Tibial artery (tissue), 4 donors: ENCODE results near the gene MAP1LC3B.
A peak's percentile ranks its signal among the peaks of the same experiment; 100 is the strongest.

ENCODE experiments used
- DNase-seq, 2 donors: peaks; one replicate each; pipeline ENCODE4 v3.0.0-alpha.2; 2019
- H3K27ac ChIP-seq, 2 donors: fragments of 200-600 bp; sonication (generic) in 1 of 2; 1 replicate in 1 of 2; 2 replicates in 1 of 2; pipeline ENCODE4 v1.5.1; 2018 to 2019; ENCODE audit warnings: mild to moderate bottlenecking in 1 of 2
- H3K27me3 ChIP-seq, 2 donors: fragments of 200-600 bp; sonication (generic) in 1 of 2; one replicate each; pipeline versions ENCODE4 v1.5.1 to v1.6.0; 2016 to 2019
- H3K36me3 ChIP-seq, 3 donors: fragments of 200-600 bp; sonication (generic) in 2 of 3; one replicate each; pipeline ENCODE4 v1.5.1; 2016 to 2019; ENCODE audit warnings: mild to moderate bottlenecking in 2 of 3
- H3K4me1 ChIP-seq, 4 donors: fragments of 200-600 bp; sonication (generic) in 2 of 4; 1 replicate in 3 of 4; 2 replicates in 1 of 4; pipeline ENCODE4 v1.5.1; 2016 to 2019
- H3K4me3 ChIP-seq, 2 donors: fragments of 200-600 bp; sonication (generic) in 1 of 2; 1 replicate in 1 of 2; 2 replicates in 1 of 2; pipeline ENCODE4 v1.5.1; 2018 to 2019; ENCODE audit warnings: mild to moderate bottlenecking in 2 of 2
- H3K9me3 ChIP-seq, 3 donors: fragments of 200-600 bp; sonication (generic) in 1 of 3; one replicate each; pipeline ENCODE4 v1.5.1; 2016 to 2019
- CTCF ChIP-seq, 2 experiments: fragments of 200-600 bp in 1 of 2; fragments of 450-650 bp in 1 of 2; IDR thresholded peaks; one replicate each; pipeline ENCODE4 v1.5.1; 2017 to 2019; ENCODE audit warnings: antibody characterized with exemption in 2 of 2, mild to moderate bottlenecking in 1 of 2, moderate library complexity in 1 of 2
- intact Hi-C: fragments of 100-400 bp; cut with DNase I; formaldehyde crosslinking; loops from one replicate; pipeline ENCODE4 v1.15.0; 2023; ENCODE audit warnings: low total_unique reads

MAP1LC3B gene

GRCh38 chr16:87434146-87434667 is 42.1 kb downstream of the MAP1LC3B start:
- no peak overlapping the region for H3K27ac ChIP-seq
- no peaks in the 10 kb centered on the region for H3K9me3 ChIP-seq
- TF ChIP-seq CTCF (IDR thresholded peaks at IDR 0.05), result no peak
- no peak for DNase-seq
- H3K27me3 ChIP-seq, result no peaks in the 10 kb centered on the region
- intact Hi-C loops, result no loop called here
- H3K4me3 ChIP-seq, result no peak overlapping the region
- peaks cover 11 to 32% (median 14%) of the 10 kb centered on the region in 3 donors for H3K36me3 ChIP-seq
- peaks cover 0 to 22% (median 13%) of the 10 kb centered on the region in 4 donors for H3K4me1 ChIP-seq

GRCh38 chr16:87435372-87436224 is 43.5 kb downstream of the MAP1LC3B start:
- H3K4me1 ChIP-seq, result peaks cover 0 to 22% (median 13%) of the 10 kb centered on the region in 4 donors
- intact Hi-C loops, result no loop called here
- peak overlapping the region in 1 of 2 donors; percentile 1 for H3K4me3 ChIP-seq
- peak in 1 of 2 donors; percentile 37 for DNase-seq
- H3K36me3 ChIP-seq, result peaks cover 8 to 20% (median 11%) of the 10 kb centered on the region in 3 donors
- H3K27me3 ChIP-seq, result no peaks in the 10 kb centered on the region
- peak overlapping the region; percentile 27 to 39 for H3K27ac ChIP-seq
- no peaks in the 10 kb centered on the region for H3K9me3 ChIP-seq
- TF ChIP-seq CTCF (IDR thresholded peaks at IDR 0.05), result no peak

- Histone ChIP-seq H3K9me3 (no peaks in the 10 kb centered on the region), H3K4me1 (peaks cover 0 to 22% (median 13%) of the 10 kb centered on the region in 4 donors), H3K4me3 (peak overlapping the region in 1 of 2 donors; percentile 1), H3K27ac (peak overlapping the region; percentile 27 to 39), H3K36me3 (peaks cover 6 to 13% (median 10%) of the 10 kb centered on the region in 3 donors), H3K27me3 (no peaks in the 10 kb centered on the region)
- intact Hi-C loops, result no loop called here
- DNase-seq, result no peak
- TF ChIP-seq CTCF (IDR thresholded peaks at IDR 0.05), result no peak
Observed at GRCh38 chr16:87436225-87437172, 44.4 kb downstream of the MAP1LC3B start.

- H3K27me3 ChIP-seq, result no peaks in the 10 kb centered on the region
- no peaks in the 10 kb centered on the region for H3K9me3 ChIP-seq
- H3K27ac ChIP-seq, result no peak overlapping the region
- H3K4me3 ChIP-seq, result no peak overlapping the region
- intact Hi-C loops, result no loop called here
- peaks cover 0 to 5% (median 5%) of the 10 kb centered on the region in 3 donors for H3K36me3 ChIP-seq
- no peak for DNase-seq
- H3K4me1 ChIP-seq, result peaks cover 0 to 22% (median 13%) of the 10 kb centered on the region in 4 donors
- no peak for TF ChIP-seq CTCF (IDR thresholded peaks at IDR 0.05)
Observed at GRCh38 chr16:87437327-87437726, 45.2 kb downstream of the MAP1LC3B start.

- no peak overlapping the region for H3K27ac ChIP-seq
- peaks cover 0 to 3% (median 3%) of the 10 kb centered on the region in 3 donors for H3K36me3 ChIP-seq
- no peak overlapping the region for H3K4me3 ChIP-seq
- intact Hi-C loops, result no loop called here
- H3K9me3 ChIP-seq, result no peaks in the 10 kb centered on the region
- H3K4me1 ChIP-seq, result peaks cover 0 to 22% (median 13%) of the 10 kb centered on the region in 4 donors
- H3K27me3 ChIP-seq, result no peaks in the 10 kb centered on the region
- no peak for DNase-seq
- no peak for TF ChIP-seq CTCF (IDR thresholded peaks at IDR 0.05)
Observed at GRCh38 chr16:87437911-87438610, 45.9 kb downstream of the MAP1LC3B start.
